ENCODE measurements around the gene LAMA4.

- TF ChIP-seq POLR2AphosphoS5 (IDR thresholded peaks at IDR 0.05) (no peak), POLR2A (IDR thresholded peaks at IDR 0.05) (no peak), CTCF (IDR thresholded peaks at IDR 0.05) (no peak), EP300 (IDR thresholded peaks at IDR 0.05) (no peak)
Observed at GRCh38 chr6:112197636-112198035, 56.7 kb downstream of the LAMA4 start.
